Breast epithelium (tissue), 4 donors: ENCODE results near the gene PCARE. TPM values are rescaled to one million over a fixed set of nuclear protein-coding genes. Genes with fewer than 3 reads are reported as not detected.

Source experiments
- DNase-seq, 2 donors: peaks; one replicate each; pipeline ENCODE4 v3.0.0-alpha.2; 2019; ENCODE audit warnings: low spot score in 2 of 2
- H3K27ac ChIP-seq, 2 donors: fragments of 200-600 bp; sonication (generic) in 1 of 2; one replicate each; pipeline ENCODE4 v1.5.1; 2016 to 2019; ENCODE audit warnings: mild to moderate bottlenecking in 1 of 2
- H3K27me3 ChIP-seq, 2 donors: fragments of 200-600 bp; sonication (generic) in 1 of 2; one replicate each; pipeline versions ENCODE4 v1.5.1 to v1.6.0; 2017 to 2019; ENCODE audit warnings: control low read depth in 1 of 2, mild to moderate bottlenecking in 1 of 2
- H3K36me3 ChIP-seq: fragments of 200-600 bp; one replicate; pipeline ENCODE4 v1.5.1; 2019
- H3K4me1 ChIP-seq, 2 donors: fragments of 200-600 bp; sonication (generic); one replicate each; pipeline ENCODE4 v1.5.1; 2016 to 2019; ENCODE audit warnings: control low read depth in 1 of 2
- H3K4me3 ChIP-seq, 3 donors: fragments of 200-600 bp; sonication (generic); 1 replicate in 2 of 3; 2 replicates in 1 of 3; pipeline ENCODE4 v1.5.1; 2016 to 2019; ENCODE audit warnings: mild to moderate bottlenecking in 3 of 3, moderate library complexity in 2 of 3
- H3K9me3 ChIP-seq, 2 donors: fragments of 200-600 bp; sonication (generic) in 1 of 2; one replicate each; pipeline ENCODE4 v1.5.1; 2016 to 2019; ENCODE audit warnings: control low read depth in 1 of 2
- POLR2A ChIP-seq: fragments of 450-650 bp; IDR thresholded peaks from one replicate; pipeline ENCODE4 v1.6.1; 2016; ENCODE audit warnings: antibody characterized with exemption, mild to moderate bottlenecking, moderate library complexity
- POLR2AphosphoS5 ChIP-seq, 3 donors: sonication (generic); formaldehyde crosslinking; IDR thresholded peaks; one replicate each; pipeline ENCODE4 v1.6.1; 2017; ENCODE audit warnings: antibody characterized with exemption in 3 of 3
- intact Hi-C: fragments of 100-400 bp; cut with DNase I; formaldehyde crosslinking; loops from one replicate; pipeline ENCODE4 v1.15.1; 2023; ENCODE audit warnings: low total_unique reads
- total RNA-seq, 3 donors: library from RNA; depleted of rRNA; stranded (reverse); fragments of >200 nt; gene quantifications; one replicate each; pipeline ENCODE4 v1.1.0, GENCODE V29; 2016
- TF ChIP-seq, protein P1 (sequence below), 3 donors: fragments of 450-650 bp; IDR thresholded peaks; one replicate each; pipeline ENCODE4 v1.5.1; 2016 to 2017; ENCODE audit warnings: antibody characterized with exemption in 3 of 3, mild to moderate bottlenecking in 3 of 3, moderate library complexity in 3 of 3

Gene PCARE
- total RNA-seq, 3 donors from 2014 or later = not detected

DNA sequence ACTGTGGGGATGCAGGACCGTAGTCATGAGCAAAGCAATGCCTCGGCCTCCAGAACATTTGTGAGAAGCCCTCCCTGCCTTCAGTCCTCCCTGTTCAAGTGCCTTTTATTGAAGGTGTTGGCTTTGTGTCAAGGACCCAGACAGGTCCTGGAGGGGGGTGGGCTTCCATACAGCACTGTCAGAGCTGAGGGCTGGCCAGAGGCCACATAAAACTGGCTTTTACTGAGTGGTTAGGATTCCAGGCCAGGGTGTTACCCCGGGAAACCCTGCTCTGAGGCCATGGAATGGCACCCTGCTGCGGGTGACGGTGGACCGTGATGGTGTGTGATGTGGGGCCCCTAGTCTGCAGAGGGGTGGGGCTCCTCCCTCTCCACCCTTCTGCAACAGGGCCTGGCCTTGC is 51.6 kb downstream of the PCARE start:
- no peak for DNase-seq
- H3K27me3 ChIP-seq = no peaks in the 10 kb centered on the region
- no peak for TF ChIP-seq POLR2AphosphoS5 (IDR thresholded peaks at IDR 0.05)
- TF ChIP-seq, protein P1, sequence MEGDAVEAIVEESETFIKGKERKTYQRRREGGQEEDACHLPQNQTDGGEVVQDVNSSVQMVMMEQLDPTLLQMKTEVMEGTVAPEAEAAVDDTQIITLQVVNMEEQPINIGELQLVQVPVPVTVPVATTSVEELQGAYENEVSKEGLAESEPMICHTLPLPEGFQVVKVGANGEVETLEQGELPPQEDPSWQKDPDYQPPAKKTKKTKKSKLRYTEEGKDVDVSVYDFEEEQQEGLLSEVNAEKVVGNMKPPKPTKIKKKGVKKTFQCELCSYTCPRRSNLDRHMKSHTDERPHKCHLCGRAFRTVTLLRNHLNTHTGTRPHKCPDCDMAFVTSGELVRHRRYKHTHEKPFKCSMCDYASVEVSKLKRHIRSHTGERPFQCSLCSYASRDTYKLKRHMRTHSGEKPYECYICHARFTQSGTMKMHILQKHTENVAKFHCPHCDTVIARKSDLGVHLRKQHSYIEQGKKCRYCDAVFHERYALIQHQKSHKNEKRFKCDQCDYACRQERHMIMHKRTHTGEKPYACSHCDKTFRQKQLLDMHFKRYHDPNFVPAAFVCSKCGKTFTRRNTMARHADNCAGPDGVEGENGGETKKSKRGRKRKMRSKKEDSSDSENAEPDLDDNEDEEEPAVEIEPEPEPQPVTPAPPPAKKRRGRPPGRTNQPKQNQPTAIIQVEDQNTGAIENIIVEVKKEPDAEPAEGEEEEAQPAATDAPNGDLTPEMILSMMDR (IDR thresholded peaks at IDR 0.05) = no peak
- no peak for TF ChIP-seq POLR2A
- no peaks in the 10 kb centered on the region for H3K4me1 ChIP-seq
- H3K4me3 ChIP-seq = no peak overlapping the region
- no peaks in the 10 kb centered on the region for H3K36me3 ChIP-seq
- no peak overlapping the region for H3K27ac ChIP-seq
- H3K9me3 ChIP-seq = no peaks in the 10 kb centered on the region
- intact Hi-C loops = no loop called here

DNA sequence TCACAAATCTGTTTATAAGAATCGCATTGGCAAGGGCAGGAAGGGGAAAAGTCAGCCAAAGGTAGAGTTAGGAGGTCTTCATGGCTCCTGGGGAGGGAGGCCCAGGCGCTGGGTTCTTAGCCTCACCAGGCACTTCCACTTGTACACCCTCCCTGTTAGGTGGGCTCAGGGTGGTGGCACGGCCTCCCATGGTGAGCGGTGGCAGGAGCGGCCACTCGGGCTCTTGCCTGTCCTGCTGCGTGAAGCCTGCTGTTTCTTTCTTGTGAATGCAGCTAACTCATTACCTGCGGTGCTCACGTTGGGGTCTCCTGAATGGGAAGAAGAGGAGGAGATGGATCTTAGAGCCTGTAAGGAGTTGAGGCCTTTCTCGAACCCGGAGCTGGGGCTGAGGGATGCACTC is 52.4 kb downstream of the PCARE start:
- no peak overlapping the region for H3K27ac ChIP-seq
- no peak for TF ChIP-seq POLR2AphosphoS5 (IDR thresholded peaks at IDR 0.05)
- TF ChIP-seq, protein P1 (IDR thresholded peaks at IDR 0.05) = no peak
- H3K4me3 ChIP-seq = no peak overlapping the region
- no peaks in the 10 kb centered on the region for H3K36me3 ChIP-seq
- intact Hi-C loops = no loop called here
- no peaks in the 10 kb centered on the region for H3K27me3 ChIP-seq
- no peak for DNase-seq
- H3K9me3 ChIP-seq = no peaks in the 10 kb centered on the region
- no peaks in the 10 kb centered on the region for H3K4me1 ChIP-seq

DNA sequence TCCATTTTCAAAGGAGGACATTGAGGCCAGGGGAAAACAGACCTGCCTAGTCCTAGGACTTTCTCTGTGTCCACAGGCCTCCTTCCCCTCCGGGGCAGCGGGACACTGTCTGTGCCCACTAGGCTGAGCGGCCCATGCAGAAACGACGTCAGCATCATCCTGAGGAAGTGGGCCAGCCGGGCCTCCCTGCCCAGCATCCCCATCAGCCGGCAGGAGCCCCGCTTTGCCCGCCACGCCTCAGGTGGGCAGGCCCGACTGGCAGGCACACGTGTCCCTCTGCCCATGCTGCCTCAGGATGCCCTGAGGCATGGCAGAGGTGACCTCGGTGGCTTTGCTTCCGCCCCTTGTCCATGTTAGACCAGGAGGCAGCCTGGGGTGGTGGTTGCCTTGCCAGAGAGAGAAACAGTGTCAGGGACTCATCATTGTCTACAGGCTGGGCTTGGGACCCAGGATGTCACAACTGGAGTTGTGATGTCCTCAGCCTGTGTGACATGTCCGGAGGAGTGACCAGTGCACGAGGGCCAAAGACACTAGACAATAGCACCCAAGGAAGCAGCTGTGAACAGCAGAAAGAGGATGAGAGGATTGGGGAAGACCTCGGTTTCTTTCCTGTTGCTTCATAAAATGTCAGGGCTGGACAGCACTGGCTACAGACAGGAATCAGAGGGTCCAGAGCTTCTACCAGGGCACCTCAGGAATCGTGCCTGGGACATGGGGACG is 56.4 kb downstream of the PCARE start:
- Histone ChIP-seq H3K4me1 (no peaks in the 10 kb centered on the region), H3K4me3 (no peak overlapping the region), H3K9me3 (no peaks in the 10 kb centered on the region), H3K36me3 (no peaks in the 10 kb centered on the region), H3K27ac (no peak overlapping the region), H3K27me3 (no peaks in the 10 kb centered on the region)
- DNase-seq = no peak
- no peak for TF ChIP-seq POLR2A
- TF ChIP-seq, protein P1 (IDR thresholded peaks at IDR 0.05) = no peak
- intact Hi-C loops = no loop called here

DNA sequence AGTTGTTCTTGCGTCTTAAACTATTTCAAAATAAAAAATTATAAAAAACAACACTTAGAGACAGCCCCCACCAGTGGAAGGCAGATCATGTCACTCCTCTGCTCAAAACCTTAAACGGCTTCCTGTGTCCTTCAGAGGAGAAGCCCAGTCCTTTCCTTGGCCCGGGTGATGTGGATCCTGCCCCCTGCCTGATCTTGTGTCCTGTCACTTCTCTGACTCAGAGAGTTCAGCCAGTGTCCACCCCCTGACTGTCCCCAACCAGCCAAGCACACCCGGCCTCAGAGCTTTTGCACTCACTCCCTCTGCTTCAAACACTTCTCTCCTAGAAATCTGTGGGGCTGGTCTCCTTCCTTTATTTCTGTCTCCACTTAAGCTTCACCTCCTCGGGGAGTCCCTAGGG is 57.8 kb downstream of the PCARE start:
- Histone ChIP-seq H3K27ac (peak overlapping the region in 1 of 2 donors; percentile 80), H3K36me3 (no peaks in the 10 kb centered on the region), H3K9me3 (no peaks in the 10 kb centered on the region), H3K4me1 (peaks cover 0 to 7% of the 10 kb centered on the region in 2 donors), H3K4me3 (no peak overlapping the region), H3K27me3 (no peaks in the 10 kb centered on the region)
- no peak for DNase-seq
- intact Hi-C loops = no loop called here
- TF ChIP-seq POLR2AphosphoS5 (IDR thresholded peaks at IDR 0.05) (no peak), POLR2A (no peak)
- TF ChIP-seq, protein P1 (IDR thresholded peaks at IDR 0.05) = no peak

GRCh38 chr2:29015701-29016470 is 58.4 kb downstream of the PCARE start:
- TF ChIP-seq POLR2A (no peak), POLR2AphosphoS5 (IDR thresholded peaks at IDR 0.05) (no peak)
- TF ChIP-seq, protein P1 (IDR thresholded peaks at IDR 0.05) = no peak
- Histone ChIP-seq H3K27me3 (no peaks in the 10 kb centered on the region), H3K9me3 (no peaks in the 10 kb centered on the region), H3K27ac (peak overlapping the region in 1 of 2 donors; percentile 80), H3K36me3 (no peaks in the 10 kb centered on the region), H3K4me1 (peaks cover 0 to 7% of the 10 kb centered on the region in 2 donors), H3K4me3 (no peak overlapping the region)
- no peak for DNase-seq
- intact Hi-C loops = no loop called here
